GM23338 (cell line): Measurements from ENCODE around the gene RAB29. TPM values are rescaled to one million over a fixed set of nuclear protein-coding genes. Genes with fewer than 3 reads are reported as not detected.

ENCODE experiments used
- ATAC-seq: fragments of 200-7000 bp; cut with Tn5 transposase; 3 replicates; pipeline ENCODE4 v1.9.1; 2020
- DNase-seq: peaks from one replicate; pipeline ENCODE4 v3.0.0-alpha.2; 2015; ENCODE audit warnings: low spot score
- H2AFZ ChIP-seq: fragments of 200-600 bp; sonication (generic); 2 replicates; pipeline ENCODE4 v1.8.0; 2016; ENCODE audit warnings: antibody characterized with exemption, mild to moderate bottlenecking, moderate library complexity
- H3F3A ChIP-seq: fragments of 200-600 bp; sonication (generic); replicated peaks from 2 replicates; pipeline ENCODE4 v1.8.0; 2017; ENCODE audit warnings: antibody characterized with exemption, mixed run types, low read depth
- H3K27ac ChIP-seq: fragments of 200-600 bp; sonication (generic); 2 replicates; pipeline ENCODE4 v1.6.1; 2016; ENCODE audit warnings: low read depth
- H3K27me3 ChIP-seq: fragments of 200-600 bp; sonication (generic); 2 replicates; pipeline ENCODE4 v1.8.0; 2016; ENCODE audit warnings: mild to moderate bottlenecking, mixed run types, moderate library complexity; ENCODE audit not compliant: insufficient read depth
- H3K36me3 ChIP-seq: fragments of 200-600 bp; sonication (generic); 2 replicates; pipeline ENCODE4 v1.8.0; 2016; ENCODE audit warnings: mild to moderate bottlenecking; ENCODE audit not compliant: insufficient read depth
- H3K4me1 ChIP-seq: fragments of 200-600 bp; sonication (generic); 2 replicates; pipeline ENCODE4 v1.8.0; 2016; ENCODE audit warnings: mild to moderate bottlenecking, moderate library complexity; ENCODE audit not compliant: insufficient read depth
- H3K4me2 ChIP-seq: fragments of 200-600 bp; sonication (generic); 2 replicates; pipeline ENCODE4 v1.7.1; 2017; ENCODE audit warnings: mixed run types
- H3K4me3 ChIP-seq: fragments of 200-600 bp; sonication (generic); 2 replicates; pipeline ENCODE4 v1.6.1; 2016; ENCODE audit warnings: mixed run types
- H3K79me2 ChIP-seq: fragments of 200-600 bp; sonication (generic); replicated peaks from 2 replicates; pipeline ENCODE4 v1.8.0; 2017; ENCODE audit warnings: mild to moderate bottlenecking; ENCODE audit not compliant: insufficient read depth
- H3K9me2 ChIP-seq: fragments of 200-600 bp; sonication (generic); 2 replicates; pipeline ENCODE4 v1.8.0; 2017; ENCODE audit not compliant: insufficient read depth
- H4K20me1 ChIP-seq: fragments of 200-600 bp; sonication (generic); replicated peaks from 2 replicates; pipeline ENCODE4 v1.8.0; 2017; ENCODE audit warnings: mild to moderate bottlenecking; ENCODE audit not compliant: insufficient read depth
- H3K27ac Mint-ChIP-seq: 2 replicates; pipeline ENCODE4 v1.8.0; 2020; ENCODE audit warnings: inconsistent platforms, mild to moderate bottlenecking, moderate library complexity, mixed read lengths
- H3K27me3 Mint-ChIP-seq: 3 replicates; pipeline ENCODE4 v1.8.0; 2022; ENCODE audit warnings: low read depth, mild to moderate bottlenecking, moderate library complexity, mixed read lengths, inconsistent platforms; ENCODE audit not compliant: insufficient read depth, poor library complexity
- H3K36me3 Mint-ChIP-seq: 3 replicates; pipeline ENCODE4 v1.8.0; 2021; ENCODE audit warnings: low read depth, mild to moderate bottlenecking, inconsistent platforms, moderate library complexity, mixed read lengths
- H3K4me1 Mint-ChIP-seq: 3 replicates; pipeline ENCODE4 v1.8.0; 2020; ENCODE audit warnings: mild to moderate bottlenecking, inconsistent platforms, mixed read lengths
- H3K4me3 Mint-ChIP-seq: 3 replicates; pipeline ENCODE4 v1.8.0; 2021; ENCODE audit warnings: moderate library complexity, mild to moderate bottlenecking, inconsistent platforms, mixed read lengths
- H3K9me3 Mint-ChIP-seq: 3 replicates; pipeline ENCODE4 v1.8.0; 2020; ENCODE audit warnings: moderate library complexity, mild to moderate bottlenecking, inconsistent platforms, mixed read lengths
- CREB1 ChIP-seq: fragments of 250-450 bp; sonication (Bioruptor Pico); IDR thresholded peaks from 2 replicates; pipeline ENCODE4 v1.5.0; 2020; ENCODE audit warnings: low read depth, mild to moderate bottlenecking, moderate library complexity
- EZH2 ChIP-seq: fragments of 200-600 bp; sonication (generic); IDR thresholded peaks from one replicate; pipeline ENCODE4 v1.8.0; 2017; ENCODE audit warnings: antibody characterized with exemption, mild to moderate bottlenecking, low read depth; ENCODE audit not compliant: unreplicated experiment
- EZH2phosphoT487 ChIP-seq: fragments of 200-600 bp; sonication (generic); IDR thresholded peaks from one replicate; pipeline ENCODE4 v1.8.1; 2018; ENCODE audit warnings: antibody characterized with exemption; ENCODE audit not compliant: unreplicated experiment
- JUNB ChIP-seq: IDR thresholded peaks from one replicate; pipeline ENCODE4 v1.6.1; 2016; ENCODE audit warnings: antibody characterized with exemption; ENCODE audit not compliant: unreplicated experiment
- NANOG ChIP-seq: IDR thresholded peaks from 2 replicates; pipeline ENCODE4 v1.6.1; 2016; ENCODE audit warnings: antibody characterized with exemption, borderline replicate concordance
- POLR2AphosphoS5 ChIP-seq: IDR thresholded peaks from 2 replicates; pipeline ENCODE4 v1.6.1; 2016; ENCODE audit warnings: antibody characterized with exemption, low read depth
- STAT1 ChIP-seq: IDR thresholded peaks from one replicate; pipeline ENCODE4 v1.6.1; 2016; ENCODE audit warnings: antibody characterized with exemption; ENCODE audit not compliant: unreplicated experiment
- ZNF114 ChIP-seq: fragments of 250-450 bp; sonication (Bioruptor Pico); IDR thresholded peaks from 2 replicates; pipeline ENCODE4 v1.5.0; 2020; ENCODE audit warnings: mild to moderate bottlenecking, moderate library complexity
- ZNF331 ChIP-seq: fragments of 250-450 bp; sonication (Bioruptor Pico); IDR thresholded peaks from 2 replicates; pipeline ENCODE4 v1.5.0; 2020; ENCODE audit warnings: low read depth, mild to moderate bottlenecking, moderate library complexity
- polyA plus RNA-seq: library from polyadenylated mRNA; unstranded; fragments of >200 nt; fragmentation: Nextera tagmentation; extraction: Ambion mirVana; gene quantifications from 2 replicates; pipeline ENCODE4 v1.2.1, GENCODE V29; 2016
- total RNA-seq: library from RNA; depleted of rRNA; stranded (reverse); fragments of >200 nt; shearing (Covaris generic); gene quantifications from 2 replicates; pipeline ENCODE4 v1.2.3, GENCODE V29; 2014
- TF ChIP-seq, protein P1 (sequence below), 2 experiments: fragments of 200-600 bp in 1 of 2; sonication (generic) in 1 of 2; conservative IDR thresholded peaks; 2 replicates each; pipeline versions ENCODE4 v1.5.1 to v1.6.1; 2016 to 2017; ENCODE audit warnings: antibody characterized with exemption in 2 of 2, low read depth in 2 of 2, mild to moderate bottlenecking in 2 of 2, moderate library complexity in 1 of 2
- TF ChIP-seq, protein P2 (sequence below): IDR thresholded peaks from one replicate; pipeline ENCODE4 v1.6.1; 2018; ENCODE audit warnings: antibody characterized with exemption; ENCODE audit not compliant: unreplicated experiment
- TF ChIP-seq, protein P3 (sequence below): IDR thresholded peaks from 2 replicates; pipeline ENCODE4 v1.6.1; 2016; ENCODE audit warnings: antibody characterized with exemption
- TF ChIP-seq, protein P4 (sequence below): fragments of 250-450 bp; sonication (Bioruptor Pico); IDR thresholded peaks from 2 replicates; pipeline ENCODE4 v1.5.0; 2020; ENCODE audit warnings: mild to moderate bottlenecking, moderate library complexity

The RAB29 gene
- total and polyA plus RNA-seq, 2 experiments from 2014 or later: 7.1 to 9.1 TPM

DNA sequence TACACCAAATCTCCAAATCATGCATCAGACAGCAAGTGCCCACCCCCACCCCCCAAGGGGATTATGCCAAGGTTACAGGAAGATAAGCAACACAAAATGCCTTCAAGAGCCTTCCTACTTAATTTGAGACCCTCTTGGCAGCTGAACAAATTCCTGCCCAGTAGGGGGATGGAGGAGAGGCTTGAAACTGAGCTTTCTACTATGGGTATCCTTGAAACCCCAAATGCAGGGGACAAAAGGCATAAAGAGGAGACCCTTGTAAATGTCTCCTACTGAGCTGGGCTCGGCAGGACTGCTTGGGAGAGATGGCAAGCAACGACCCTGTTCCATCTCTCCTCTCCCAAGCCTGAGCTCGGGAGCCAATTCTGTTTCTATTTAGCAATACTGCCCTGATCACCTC is 34.2 kb upstream of the RAB29 start (continued):
- no peak for TF ChIP-seq EZH2phosphoT487
- TF ChIP-seq, protein P1, sequence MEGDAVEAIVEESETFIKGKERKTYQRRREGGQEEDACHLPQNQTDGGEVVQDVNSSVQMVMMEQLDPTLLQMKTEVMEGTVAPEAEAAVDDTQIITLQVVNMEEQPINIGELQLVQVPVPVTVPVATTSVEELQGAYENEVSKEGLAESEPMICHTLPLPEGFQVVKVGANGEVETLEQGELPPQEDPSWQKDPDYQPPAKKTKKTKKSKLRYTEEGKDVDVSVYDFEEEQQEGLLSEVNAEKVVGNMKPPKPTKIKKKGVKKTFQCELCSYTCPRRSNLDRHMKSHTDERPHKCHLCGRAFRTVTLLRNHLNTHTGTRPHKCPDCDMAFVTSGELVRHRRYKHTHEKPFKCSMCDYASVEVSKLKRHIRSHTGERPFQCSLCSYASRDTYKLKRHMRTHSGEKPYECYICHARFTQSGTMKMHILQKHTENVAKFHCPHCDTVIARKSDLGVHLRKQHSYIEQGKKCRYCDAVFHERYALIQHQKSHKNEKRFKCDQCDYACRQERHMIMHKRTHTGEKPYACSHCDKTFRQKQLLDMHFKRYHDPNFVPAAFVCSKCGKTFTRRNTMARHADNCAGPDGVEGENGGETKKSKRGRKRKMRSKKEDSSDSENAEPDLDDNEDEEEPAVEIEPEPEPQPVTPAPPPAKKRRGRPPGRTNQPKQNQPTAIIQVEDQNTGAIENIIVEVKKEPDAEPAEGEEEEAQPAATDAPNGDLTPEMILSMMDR (conservative IDR thresholded peaks at IDR 0.05; ENCODE audit: low read depth in 2 of 2): no peak

DNA sequence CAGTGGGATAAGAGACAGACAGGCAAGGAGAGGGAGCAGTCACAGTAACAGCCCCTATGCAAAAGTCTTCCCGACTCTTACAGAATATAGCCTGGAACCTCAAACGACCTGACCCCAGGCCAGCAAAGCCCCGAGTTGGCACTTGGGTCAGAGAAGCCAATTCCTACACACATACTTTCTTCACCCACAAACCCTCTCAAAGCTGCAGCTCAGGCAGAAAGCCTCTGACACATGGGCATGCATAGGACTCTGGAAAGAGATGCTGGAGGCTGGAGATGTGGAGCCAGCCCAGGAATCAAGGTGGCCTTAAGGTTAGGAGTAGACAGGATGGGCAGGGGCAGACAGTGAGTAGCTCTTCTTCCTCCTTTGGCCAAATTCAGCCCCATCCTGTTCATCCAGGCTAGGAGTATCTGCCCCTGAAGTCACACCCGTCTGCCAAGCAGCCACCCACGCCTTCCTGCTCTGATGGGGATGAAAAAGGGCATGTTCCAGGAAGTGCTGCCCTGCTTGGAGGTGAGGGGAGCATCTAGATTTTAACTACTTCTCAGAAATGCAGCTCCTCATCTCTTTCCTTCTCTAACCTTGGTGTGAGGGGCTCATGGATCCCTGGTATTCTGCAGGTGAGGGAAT is 29.9 kb upstream of the RAB29 start:
- H3K4me1 Mint-ChIP-seq: peaks cover 15% of the 10 kb centered on the region
- H3K27me3 Mint-ChIP-seq: peaks cover 3% of the 10 kb centered on the region
- DNase-seq (no peak), ATAC-seq (no peak)
- H3K36me3 ChIP-seq: no peaks in the 10 kb centered on the region; the same call in 1 of the 2 replicates
- H3K4me2 ChIP-seq: no peak overlapping the region
- H2AFZ ChIP-seq: no peak overlapping the region
- peaks cover 24% of the 10 kb centered on the region for H3K36me3 Mint-ChIP-seq
- no peaks in the 10 kb centered on the region for H3K27me3 ChIP-seq
- H3K79me2 ChIP-seq: peaks cover 63% of the 10 kb centered on the region
- no peaks in the 10 kb centered on the region for H3K9me2 ChIP-seq
- no peaks in the 10 kb centered on the region for H3K9me3 Mint-ChIP-seq
- H4K20me1 ChIP-seq: peaks cover 16% of the 10 kb centered on the region
- peaks cover 2% of the 10 kb centered on the region; the same call in 1 of the 2 replicates for H3K4me1 ChIP-seq
- no peaks in the 10 kb centered on the region for H3F3A ChIP-seq
- H3K4me3 ChIP-seq: no peak overlapping the region
- H3K4me3 Mint-ChIP-seq: no peak overlapping the region
- no peak overlapping the region for H3K27ac Mint-ChIP-seq
- no peak overlapping the region for H3K27ac ChIP-seq
- TF ChIP-seq EZH2phosphoT487 (no peak), NANOG (no peak), EZH2 (no peak), JUNB (no peak), STAT1 (no peak), ZNF114 (CRISPR knock-in tag) (no peak), ZNF331 (CRISPR knock-in tag) (no peak), POLR2AphosphoS5 (no peak), CREB1 (CRISPR knock-in tag) (no peak)
- TF ChIP-seq, protein P2, sequence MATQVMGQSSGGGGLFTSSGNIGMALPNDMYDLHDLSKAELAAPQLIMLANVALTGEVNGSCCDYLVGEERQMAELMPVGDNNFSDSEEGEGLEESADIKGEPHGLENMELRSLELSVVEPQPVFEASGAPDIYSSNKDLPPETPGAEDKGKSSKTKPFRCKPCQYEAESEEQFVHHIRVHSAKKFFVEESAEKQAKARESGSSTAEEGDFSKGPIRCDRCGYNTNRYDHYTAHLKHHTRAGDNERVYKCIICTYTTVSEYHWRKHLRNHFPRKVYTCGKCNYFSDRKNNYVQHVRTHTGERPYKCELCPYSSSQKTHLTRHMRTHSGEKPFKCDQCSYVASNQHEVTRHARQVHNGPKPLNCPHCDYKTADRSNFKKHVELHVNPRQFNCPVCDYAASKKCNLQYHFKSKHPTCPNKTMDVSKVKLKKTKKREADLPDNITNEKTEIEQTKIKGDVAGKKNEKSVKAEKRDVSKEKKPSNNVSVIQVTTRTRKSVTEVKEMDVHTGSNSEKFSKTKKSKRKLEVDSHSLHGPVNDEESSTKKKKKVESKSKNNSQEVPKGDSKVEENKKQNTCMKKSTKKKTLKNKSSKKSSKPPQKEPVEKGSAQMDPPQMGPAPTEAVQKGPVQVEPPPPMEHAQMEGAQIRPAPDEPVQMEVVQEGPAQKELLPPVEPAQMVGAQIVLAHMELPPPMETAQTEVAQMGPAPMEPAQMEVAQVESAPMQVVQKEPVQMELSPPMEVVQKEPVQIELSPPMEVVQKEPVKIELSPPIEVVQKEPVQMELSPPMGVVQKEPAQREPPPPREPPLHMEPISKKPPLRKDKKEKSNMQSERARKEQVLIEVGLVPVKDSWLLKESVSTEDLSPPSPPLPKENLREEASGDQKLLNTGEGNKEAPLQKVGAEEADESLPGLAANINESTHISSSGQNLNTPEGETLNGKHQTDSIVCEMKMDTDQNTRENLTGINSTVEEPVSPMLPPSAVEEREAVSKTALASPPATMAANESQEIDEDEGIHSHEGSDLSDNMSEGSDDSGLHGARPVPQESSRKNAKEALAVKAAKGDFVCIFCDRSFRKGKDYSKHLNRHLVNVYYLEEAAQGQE: no peak
- TF ChIP-seq, protein P3, sequence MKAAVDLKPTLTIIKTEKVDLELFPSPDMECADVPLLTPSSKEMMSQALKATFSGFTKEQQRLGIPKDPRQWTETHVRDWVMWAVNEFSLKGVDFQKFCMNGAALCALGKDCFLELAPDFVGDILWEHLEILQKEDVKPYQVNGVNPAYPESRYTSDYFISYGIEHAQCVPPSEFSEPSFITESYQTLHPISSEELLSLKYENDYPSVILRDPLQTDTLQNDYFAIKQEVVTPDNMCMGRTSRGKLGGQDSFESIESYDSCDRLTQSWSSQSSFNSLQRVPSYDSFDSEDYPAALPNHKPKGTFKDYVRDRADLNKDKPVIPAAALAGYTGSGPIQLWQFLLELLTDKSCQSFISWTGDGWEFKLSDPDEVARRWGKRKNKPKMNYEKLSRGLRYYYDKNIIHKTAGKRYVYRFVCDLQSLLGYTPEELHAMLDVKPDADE: no peak
- TF ChIP-seq, protein P4, sequence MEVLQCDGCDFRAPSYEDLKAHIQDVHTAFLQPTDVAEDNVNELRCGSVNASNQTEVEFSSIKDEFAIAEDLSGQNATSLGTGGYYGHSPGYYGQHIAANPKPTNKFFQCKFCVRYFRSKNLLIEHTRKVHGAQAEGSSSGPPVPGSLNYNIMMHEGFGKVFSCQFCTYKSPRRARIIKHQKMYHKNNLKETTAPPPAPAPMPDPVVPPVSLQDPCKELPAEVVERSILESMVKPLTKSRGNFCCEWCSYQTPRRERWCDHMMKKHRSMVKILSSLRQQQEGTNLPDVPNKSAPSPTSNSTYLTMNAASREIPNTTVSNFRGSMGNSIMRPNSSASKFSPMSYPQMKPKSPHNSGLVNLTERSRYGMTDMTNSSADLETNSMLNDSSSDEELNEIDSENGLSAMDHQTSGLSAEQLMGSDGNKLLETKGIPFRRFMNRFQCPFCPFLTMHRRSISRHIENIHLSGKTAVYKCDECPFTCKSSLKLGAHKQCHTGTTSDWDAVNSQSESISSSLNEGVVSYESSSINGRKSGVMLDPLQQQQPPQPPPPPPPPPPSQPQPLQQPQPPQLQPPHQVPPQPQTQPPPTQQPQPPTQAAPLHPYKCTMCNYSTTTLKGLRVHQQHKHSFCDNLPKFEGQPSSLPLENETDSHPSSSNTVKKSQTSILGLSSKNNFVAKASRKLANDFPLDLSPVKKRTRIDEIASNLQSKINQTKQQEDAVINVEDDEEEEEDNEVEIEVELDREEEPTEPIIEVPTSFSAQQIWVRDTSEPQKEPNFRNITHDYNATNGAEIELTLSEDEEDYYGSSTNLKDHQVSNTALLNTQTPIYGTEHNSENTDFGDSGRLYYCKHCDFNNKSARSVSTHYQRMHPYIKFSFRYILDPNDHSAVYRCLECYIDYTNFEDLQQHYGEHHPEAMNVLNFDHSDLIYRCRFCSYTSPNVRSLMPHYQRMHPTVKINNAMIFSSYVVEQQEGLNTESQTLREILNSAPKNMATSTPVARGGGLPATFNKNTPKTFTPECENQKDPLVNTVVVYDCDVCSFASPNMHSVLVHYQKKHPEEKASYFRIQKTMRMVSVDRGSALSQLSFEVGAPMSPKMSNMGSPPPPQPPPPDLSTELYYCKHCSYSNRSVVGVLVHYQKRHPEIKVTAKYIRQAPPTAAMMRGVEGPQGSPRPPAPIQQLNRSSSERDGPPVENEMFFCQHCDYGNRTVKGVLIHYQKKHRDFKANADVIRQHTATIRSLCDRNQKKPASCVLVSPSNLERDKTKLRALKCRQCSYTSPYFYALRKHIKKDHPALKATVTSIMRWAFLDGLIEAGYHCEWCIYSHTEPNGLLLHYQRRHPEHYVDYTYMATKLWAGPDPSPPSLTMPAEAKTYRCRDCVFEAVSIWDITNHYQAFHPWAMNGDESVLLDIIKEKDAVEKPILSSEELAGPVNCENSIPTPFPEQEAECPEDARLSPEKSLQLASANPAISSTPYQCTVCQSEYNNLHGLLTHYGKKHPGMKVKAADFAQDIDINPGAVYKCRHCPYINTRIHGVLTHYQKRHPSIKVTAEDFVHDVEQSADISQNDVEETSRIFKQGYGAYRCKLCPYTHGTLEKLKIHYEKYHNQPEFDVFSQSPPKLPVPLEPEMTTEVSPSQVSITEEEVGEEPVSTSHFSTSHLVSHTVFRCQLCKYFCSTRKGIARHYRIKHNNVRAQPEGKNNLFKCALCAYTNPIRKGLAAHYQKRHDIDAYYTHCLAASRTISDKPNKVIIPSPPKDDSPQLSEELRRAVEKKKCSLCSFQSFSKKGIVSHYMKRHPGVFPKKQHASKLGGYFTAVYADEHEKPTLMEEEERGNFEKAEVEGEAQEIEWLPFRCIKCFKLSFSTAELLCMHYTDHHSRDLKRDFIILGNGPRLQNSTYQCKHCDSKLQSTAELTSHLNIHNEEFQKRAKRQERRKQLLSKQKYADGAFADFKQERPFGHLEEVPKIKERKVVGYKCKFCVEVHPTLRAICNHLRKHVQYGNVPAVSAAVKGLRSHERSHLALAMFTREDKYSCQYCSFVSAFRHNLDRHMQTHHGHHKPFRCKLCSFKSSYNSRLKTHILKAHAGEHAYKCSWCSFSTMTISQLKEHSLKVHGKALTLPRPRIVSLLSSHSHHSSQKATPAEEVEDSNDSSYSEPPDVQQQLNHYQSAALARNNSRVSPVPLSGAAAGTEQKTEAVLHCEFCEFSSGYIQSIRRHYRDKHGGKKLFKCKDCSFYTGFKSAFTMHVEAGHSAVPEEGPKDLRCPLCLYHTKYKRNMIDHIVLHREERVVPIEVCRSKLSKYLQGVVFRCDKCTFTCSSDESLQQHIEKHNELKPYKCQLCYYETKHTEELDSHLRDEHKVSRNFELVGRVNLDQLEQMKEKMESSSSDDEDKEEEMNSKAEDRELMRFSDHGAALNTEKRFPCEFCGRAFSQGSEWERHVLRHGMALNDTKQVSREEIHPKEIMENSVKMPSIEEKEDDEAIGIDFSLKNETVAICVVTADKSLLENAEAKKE (CRISPR knock-in tag): no peak
